ENCODE results near the gene PPP1R26.
"Not testable (repeated sequence)": the region's sequence is repeated elsewhere in the genome, so short reads cannot be mapped to it uniquely, and the experiment has no call there.

PPP1R26 gene

GRCh38 chr9:135506327-135507103 is 26.9 kb downstream of the PPP1R26 start:
- peak; percentile 76 for DNase-seq

GRCh38 chr9:135507104-135508035 is 27.8 kb downstream of the PPP1R26 start:
- DNase-seq, result no peak

- no peak for DNase-seq
These were observed 28.7 kb downstream of the PPP1R26 start for GRCh38 chr9:135508211-135508820.

GRCh38 chr9:135509458-135509857 is 29.9 kb downstream of the PPP1R26 start:
- no peak for DNase-seq

GRCh38 chr9:135512241-135512603 is 32.6 kb downstream of the PPP1R26 start:
- no peak for DNase-seq

GRCh38 chr9:135512904-135513303 is 33.3 kb downstream of the PPP1R26 start:
- DNase-seq, result no peak

- no peak for DNase-seq
These were observed 33.8 kb downstream of the PPP1R26 start for GRCh38 chr9:135513351-135513846.

GRCh38 chr9:135513906-135514305 is 34.3 kb downstream of the PPP1R26 start:
- DNase-seq, result not testable (repeated sequence)

GRCh38 chr9:135514342-135515082 is 34.9 kb downstream of the PPP1R26 start:
- DNase-seq, result no peak

GRCh38 chr9:135515083-135515951 is 35.7 kb downstream of the PPP1R26 start:
- no peak for DNase-seq

GRCh38 chr9:135516132-135516860 is 36.7 kb downstream of the PPP1R26 start:
- DNase-seq, result no peak

GRCh38 chr9:135517407-135517822 is 37.8 kb downstream of the PPP1R26 start:
- DNase-seq, result no peak

GRCh38 chr9:135519179-135519971 is 39.8 kb downstream of the PPP1R26 start:
- DNase-seq, result no peak

GRCh38 chr9:135520916-135521607 is 41.5 kb downstream of the PPP1R26 start, which contains the start of gene LCN1:
LCN1 (plus strand) TSS chr9:135521440; CDS start chr9:135521498, 58 bp downstream.
- no peak for DNase-seq

- DNase-seq, result no peak
These were observed 42.1 kb downstream of the PPP1R26 start for GRCh38 chr9:135521608-135522095.

GRCh38 chr9:135522137-135522877 is 42.7 kb downstream of the PPP1R26 start:
- no peak for DNase-seq

GRCh38 chr9:135522931-135523330 is 43.3 kb downstream of the PPP1R26 start:
- no peak for DNase-seq

- no peak for DNase-seq
These were observed 44.0 kb downstream of the PPP1R26 start for GRCh38 chr9:135523521-135524129.

All from NCI-H82 (cell line).